ENCODE results near the gene HOMER2.

DNA sequence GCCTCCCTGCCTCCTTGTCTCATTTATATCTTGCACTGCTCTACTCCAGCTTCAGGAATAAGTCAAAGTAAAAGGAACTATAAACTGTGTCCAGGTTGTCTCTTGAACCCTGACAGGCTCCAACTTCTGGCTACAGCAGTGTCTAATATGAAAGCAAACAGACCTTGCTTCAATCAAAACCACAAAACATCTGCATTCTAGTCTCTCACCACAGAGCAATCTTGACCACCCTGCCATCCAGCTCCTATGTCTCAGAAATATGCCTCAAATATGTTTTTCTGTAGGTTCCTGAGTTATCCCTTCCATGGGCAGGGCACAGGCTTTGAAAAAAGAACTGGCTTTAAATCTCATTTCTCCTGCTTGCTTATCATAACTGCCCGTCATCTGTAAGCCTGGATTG, 20.5 kb upstream of the HOMER2 start:
- TF ChIP-seq ZNF768 (tag by site-specific recombination; IDR thresholded peaks at IDR 0.05) (no peak), YY1 (tag by site-specific recombination; IDR thresholded peaks at IDR 0.05) (no peak), ZNF792 (tag by site-specific recombination; IDR thresholded peaks at IDR 0.05) (no peak)
- TF ChIP-seq, protein P1, sequence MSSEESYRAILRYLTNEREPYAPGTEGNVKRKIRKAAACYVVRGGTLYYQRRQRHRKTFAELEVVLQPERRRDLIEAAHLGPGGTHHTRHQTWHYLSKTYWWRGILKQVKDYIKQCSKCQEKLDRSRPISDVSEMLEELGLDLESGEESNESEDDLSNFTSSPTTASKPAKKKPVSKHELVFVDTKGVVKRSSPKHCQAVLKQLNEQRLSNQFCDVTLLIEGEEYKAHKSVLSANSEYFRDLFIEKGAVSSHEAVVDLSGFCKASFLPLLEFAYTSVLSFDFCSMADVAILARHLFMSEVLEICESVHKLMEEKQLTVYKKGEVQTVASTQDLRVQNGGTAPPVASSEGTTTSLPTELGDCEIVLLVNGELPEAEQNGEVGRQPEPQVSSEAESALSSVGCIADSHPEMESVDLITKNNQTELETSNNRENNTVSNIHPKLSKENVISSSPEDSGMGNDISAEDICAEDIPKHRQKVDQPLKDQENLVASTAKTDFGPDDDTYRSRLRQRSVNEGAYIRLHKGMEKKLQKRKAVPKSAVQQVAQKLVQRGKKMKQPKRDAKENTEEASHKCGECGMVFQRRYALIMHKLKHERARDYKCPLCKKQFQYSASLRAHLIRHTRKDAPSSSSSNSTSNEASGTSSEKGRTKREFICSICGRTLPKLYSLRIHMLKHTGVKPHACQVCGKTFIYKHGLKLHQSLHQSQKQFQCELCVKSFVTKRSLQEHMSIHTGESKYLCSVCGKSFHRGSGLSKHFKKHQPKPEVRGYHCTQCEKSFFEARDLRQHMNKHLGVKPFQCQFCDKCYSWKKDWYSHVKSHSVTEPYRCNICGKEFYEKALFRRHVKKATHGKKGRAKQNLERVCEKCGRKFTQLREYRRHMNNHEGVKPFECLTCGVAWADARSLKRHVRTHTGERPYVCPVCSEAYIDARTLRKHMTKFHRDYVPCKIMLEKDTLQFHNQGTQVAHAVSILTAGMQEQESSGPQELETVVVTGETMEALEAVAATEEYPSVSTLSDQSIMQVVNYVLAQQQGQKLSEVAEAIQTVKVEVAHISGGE (tag by site-specific recombination; conservative IDR thresholded peaks at IDR 0.05; ENCODE audit: low read depth), result no peak
- TF ChIP-seq, protein P2, sequence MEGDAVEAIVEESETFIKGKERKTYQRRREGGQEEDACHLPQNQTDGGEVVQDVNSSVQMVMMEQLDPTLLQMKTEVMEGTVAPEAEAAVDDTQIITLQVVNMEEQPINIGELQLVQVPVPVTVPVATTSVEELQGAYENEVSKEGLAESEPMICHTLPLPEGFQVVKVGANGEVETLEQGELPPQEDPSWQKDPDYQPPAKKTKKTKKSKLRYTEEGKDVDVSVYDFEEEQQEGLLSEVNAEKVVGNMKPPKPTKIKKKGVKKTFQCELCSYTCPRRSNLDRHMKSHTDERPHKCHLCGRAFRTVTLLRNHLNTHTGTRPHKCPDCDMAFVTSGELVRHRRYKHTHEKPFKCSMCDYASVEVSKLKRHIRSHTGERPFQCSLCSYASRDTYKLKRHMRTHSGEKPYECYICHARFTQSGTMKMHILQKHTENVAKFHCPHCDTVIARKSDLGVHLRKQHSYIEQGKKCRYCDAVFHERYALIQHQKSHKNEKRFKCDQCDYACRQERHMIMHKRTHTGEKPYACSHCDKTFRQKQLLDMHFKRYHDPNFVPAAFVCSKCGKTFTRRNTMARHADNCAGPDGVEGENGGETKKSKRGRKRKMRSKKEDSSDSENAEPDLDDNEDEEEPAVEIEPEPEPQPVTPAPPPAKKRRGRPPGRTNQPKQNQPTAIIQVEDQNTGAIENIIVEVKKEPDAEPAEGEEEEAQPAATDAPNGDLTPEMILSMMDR (tag by site-specific recombination; IDR thresholded peaks at IDR 0.05), result no peak

All from HEK293 (cell line).